PC-3 (cell line): ENCODE measurements around the gene PLAAT2.
A peak's percentile ranks its signal among the peaks of the same experiment; 100 is the strongest.

Experiments used
- CTCF ChIP-seq: fragments of 300-600 bp; sonication (generic); conservative IDR thresholded peaks from 2 replicates; pipeline ENCODE4 v1.5.1; 2017; ENCODE audit warnings: antibody characterized with exemption, low read depth, mild to moderate bottlenecking, low read length
- EZH2phosphoT487 ChIP-seq: fragments of 300-600 bp; sonication (generic); IDR thresholded peaks from 2 replicates; pipeline ENCODE4 v1.6.1; 2018; ENCODE audit warnings: mild to moderate bottlenecking, antibody characterized with exemption, low read length, borderline replicate concordance

GRCh38 chr11:63508009-63508408 is 55.2 kb downstream of the PLAAT2 start:
- TF ChIP-seq CTCF: peak; percentile 57
- no peak for TF ChIP-seq EZH2phosphoT487
